IMR-90 (cell line): ENCODE data around the gene FOXR1. TPM values are rescaled to one million over a fixed set of nuclear protein-coding genes. Genes with fewer than 3 reads are reported as not detected.

Source experiments
- ATAC-seq: fragments of 200-7000 bp; cut with Tn5 transposase; 2 replicates; pipeline ENCODE4 v1.9.1; 2020; ENCODE audit warnings: low read depth, mild to moderate bottlenecking, moderate library complexity
- BruUV-seq: library from RNA; stranded (reverse); fragments of 400-500 nt; replicated peaks from 2 replicates; lab custom pipeline; 2021; lab: Mats Ljungman, UMichigan
- CTCF ChIA-PET: fragments of 300-600 bp; formaldehyde crosslinking; extraction: SDS; loops from one replicate; lab custom pipeline; 2021; ENCODE audit warnings: antibody characterized with exemption; lab: Yijun Ruan, JAX
- POLR2A ChIA-PET: fragments of 300-600 bp; sonication (Branson Sonifier 250); formaldehyde crosslinking; loops from one replicate; lab custom pipeline; 2022; ENCODE audit warnings: antibody characterized with exemption; ENCODE audit not compliant: unreplicated experiment; lab: Charles Lee
- DNase-seq: peaks from one replicate; pipeline ENCODE4 v3.0.0; 2013
- H2AFZ ChIP-seq: replicated peaks from 2 replicates; pipeline ENCODE3; 2013; ENCODE audit warnings: low read length, mild to moderate bottlenecking; ENCODE audit not compliant: poor library complexity
- H2AK5ac ChIP-seq: 2 replicates; pipeline ENCODE4 v1.6.1; 2013; ENCODE audit warnings: low read depth, low read length, inconsistent platforms
- H2AK9ac ChIP-seq: replicated peaks from 2 replicates; pipeline ENCODE3; 2013; ENCODE audit warnings: mild to moderate bottlenecking, low read depth, low read length, moderate library complexity; ENCODE audit not compliant: poor library complexity
- H2BK120ac ChIP-seq: 2 replicates; pipeline ENCODE4 v1.6.1; 2013; ENCODE audit warnings: low read depth, low read length, inconsistent platforms
- H2BK15ac ChIP-seq: 3 replicates; pipeline ENCODE4 v1.6.1; 2013; ENCODE audit warnings: low read depth, low read length, inconsistent platforms
- H2BK20ac ChIP-seq: 2 replicates; pipeline ENCODE4 v1.6.1; 2013; ENCODE audit warnings: low read depth, mild to moderate bottlenecking, inconsistent platforms, low read length, moderate library complexity
- H2BK5ac ChIP-seq: 2 replicates; pipeline ENCODE4 v1.6.1; 2013; ENCODE audit warnings: mild to moderate bottlenecking, low read depth, low read length, inconsistent platforms; ENCODE audit not compliant: poor library complexity, severe bottlenecking
- H3K14ac ChIP-seq: replicated peaks from 2 replicates; pipeline ENCODE4 v1.6.1; 2013; ENCODE audit warnings: low read depth, low read length, inconsistent platforms
- H3K18ac ChIP-seq: 2 replicates; pipeline ENCODE4 v1.6.1; 2013; ENCODE audit warnings: low read depth, low read length, control low read depth
- H3K23ac ChIP-seq: 2 replicates; pipeline ENCODE4 v1.6.1; 2013; ENCODE audit warnings: low read depth, low read length, inconsistent platforms
- H3K27ac ChIP-seq: 2 replicates; pipeline ENCODE4 v1.5.1; 2013; ENCODE audit warnings: mild to moderate bottlenecking, control low read depth, low read length; ENCODE audit not compliant: insufficient read depth
- H3K27me3 ChIP-seq: 2 replicates; pipeline ENCODE4 v1.6.1; 2013; ENCODE audit warnings: low read length; ENCODE audit not compliant: control insufficient read depth, insufficient read depth
- H3K36me3 ChIP-seq: 2 replicates; pipeline ENCODE4 v1.6.1; 2013; ENCODE audit warnings: low read length, mixed read lengths; ENCODE audit not compliant: control insufficient read depth, insufficient read depth
- H3K4ac ChIP-seq: 2 replicates; pipeline ENCODE4 v1.6.1; 2013; ENCODE audit warnings: low read depth, low read length, inconsistent platforms
- H3K4me1 ChIP-seq: 2 replicates; pipeline ENCODE4 v1.6.1; 2013; ENCODE audit warnings: low read length, mixed read lengths; ENCODE audit not compliant: control insufficient read depth, insufficient read depth
- H3K4me2 ChIP-seq: 2 replicates; pipeline ENCODE4 v1.6.1; 2013; ENCODE audit warnings: low read depth, mild to moderate bottlenecking, control low read depth, low read length, moderate library complexity
- H3K4me3 ChIP-seq: 2 replicates; pipeline ENCODE4 v1.5.1; 2013; ENCODE audit warnings: low read depth, mild to moderate bottlenecking, control low read depth, low read length, moderate library complexity; ENCODE audit not compliant: insufficient read depth
- H3K56ac ChIP-seq: 2 replicates; pipeline ENCODE4 v1.6.1; 2013; ENCODE audit warnings: low read length, inconsistent platforms; ENCODE audit not compliant: insufficient read depth; ENCODE audit errors: extremely low read depth
- H3K79me1 ChIP-seq, 2 experiments: 2 replicates each; pipeline ENCODE4 v1.6.1; 2013; ENCODE audit warnings: low read length in 2 of 2, inconsistent platforms in 1 of 2, low read depth in 1 of 2
- H3K9ac ChIP-seq: 2 replicates; pipeline ENCODE4 v1.6.1; 2013; ENCODE audit warnings: low read depth, low read length, control low read depth
- H3K9me1 ChIP-seq: 2 replicates; pipeline ENCODE4 v1.6.1; 2013; ENCODE audit warnings: low read length, inconsistent platforms; ENCODE audit not compliant: insufficient read depth
- H3K9me3 ChIP-seq: 2 replicates; pipeline ENCODE4 v1.6.1; 2013; ENCODE audit warnings: low read length; ENCODE audit not compliant: control insufficient read depth, insufficient read depth
- H4K20me1 ChIP-seq: 2 replicates; pipeline ENCODE4 v1.6.1; 2013; ENCODE audit warnings: low read length, inconsistent platforms; ENCODE audit not compliant: insufficient read depth
- H4K5ac ChIP-seq: 2 replicates; pipeline ENCODE4 v1.6.1; 2013; ENCODE audit warnings: mild to moderate bottlenecking, low read depth, low read length, control low read depth
- H4K8ac ChIP-seq, 2 experiments: 2 replicates each; pipeline ENCODE4 v1.6.1; 2013; ENCODE audit warnings: low read depth in 2 of 2, low read length in 2 of 2, control low read depth in 1 of 2, inconsistent platforms in 1 of 2
- H4K91ac ChIP-seq: 2 replicates; pipeline ENCODE4 v1.6.1; 2013; ENCODE audit warnings: low read depth, low read length, inconsistent platforms; ENCODE audit not compliant: insufficient read depth
- BHLHE40 ChIP-seq: fragments of 150-350 bp; IDR thresholded peaks from 2 replicates; pipeline ENCODE4 v1.6.1; 2016; ENCODE audit warnings: mild to moderate bottlenecking, low read depth, low read length
- CHD1 ChIP-seq: IDR thresholded peaks from 2 replicates; pipeline ENCODE4 v1.6.1; 2012; ENCODE audit warnings: low read depth, low read length, improper control_type of control experiment
- NFE2L2 ChIP-seq: fragments of 150-350 bp; IDR thresholded peaks from 2 replicates; pipeline ENCODE4 v1.6.1; 2016; ENCODE audit warnings: low read depth, mild to moderate bottlenecking, low read length
- USF2 ChIP-seq: fragments of 150-350 bp; IDR thresholded peaks from 2 replicates; pipeline ENCODE4 v1.6.1; 2017; ENCODE audit warnings: mild to moderate bottlenecking, antibody characterized with exemption, low read length, low read depth
- WGBS, 2 experiments: methylation state at CpG; one replicate each; pipeline versions ENCODE4 v1.1.5 to v1.1.7; 2013; ENCODE audit warnings: missing lambda C conversion rate in 2 of 2; ENCODE audit not compliant: insufficient read length in 1 of 2; ENCODE audit errors: extremely low coverage in 2 of 2; 5-methylcytosine and 5-hydroxymethylcytosine counted together
- dilution Hi-C: fragments of 300-500 bp; cut with HindIII; formaldehyde crosslinking; loops from one replicate; pipeline ENCODE4 v1.14.3; 2018; ENCODE audit warnings: low sequenced_read_pairs; ENCODE audit not compliant: unreplicated experiment
- in situ Hi-C: fragments of 300-500 bp; cut with MboI; formaldehyde crosslinking; loops from 3 replicates; pipeline ENCODE4 v1.14.3; 2019; ENCODE audit warnings: low sequenced_read_pairs, inconsistent platforms, mixed read lengths
- intact Hi-C: fragments of 100-400 bp; cut with micrococcal nuclease; formaldehyde crosslinking; loops from 2 replicates; pipeline ENCODE4 v1.10.0; 2022
- polyA plus RNA-seq, 3 experiments: library from polyadenylated mRNA; depleted of rRNA; stranded (reverse); fragments of >200 nt; gene quantifications; 2 replicates each; pipeline ENCODE4 v1.2.3, GENCODE V29; 2012; ENCODE audit warnings: low replicate concordance in 1 of 3
- total RNA-seq: library from RNA; depleted of rRNA; stranded (reverse); fragments of >200 nt; gene quantifications from 2 replicates; pipeline ENCODE4 v1.2.3, GENCODE V29; 2012

Gene FOXR1
- total and polyA plus RNA-seq, 2 of the 4 experiments (the other 2 are of a cell fraction), result not detected

GRCh38 chr11:118939404-118939915 lies 32.1 kb upstream of the FOXR1 start (continued):
- no peak for TF ChIP-seq NFE2L2
- TF ChIP-seq CHD1, result no peak

- H4K8ac ChIP-seq, result peak overlapping the region; percentile 52 to 63; a peak in 1 of 4 replicates
- no peak overlapping the region for H3K27ac ChIP-seq
- peak; percentile 34; the same call in 1 of the 2 replicates for TF ChIP-seq USF2
- no peak for TF ChIP-seq BHLHE40
- no TSS peak for BruUV-seq
- no peak overlapping the region for H2BK5ac ChIP-seq
- ChIA-PET POLR2A (no interaction called here), CTCF (no interaction called here)
- no peak overlapping the region for H2BK15ac ChIP-seq
- H3K36me3 ChIP-seq, result no peaks in the 10 kb centered on the region
- no peaks in the 10 kb centered on the region for H3K9me3 ChIP-seq
- H3K4me2 ChIP-seq, result no peak overlapping the region
- H3K79me1 ChIP-seq, result no peaks in the 10 kb centered on the region
- no peak overlapping the region for H3K56ac ChIP-seq
- peak; percentile 70 for ATAC-seq
- WGBS, 2 experiments, result no CpG with 5 or more reads among the region's 13 CpGs
- no peak overlapping the region for H3K23ac ChIP-seq
- peak overlapping the region; percentile 49; the same call in 1 of the 2 replicates for H4K91ac ChIP-seq
- peaks cover 2% of the 10 kb centered on the region for H3K27me3 ChIP-seq
- peak overlapping the region; percentile 78 for H2AFZ ChIP-seq
- H2AK9ac ChIP-seq, result no peak overlapping the region
- no peak for DNase-seq
- intact Hi-C loops (no loop called here), in situ Hi-C loops (loop anchor here (5.0 kb wide), 1 partner anchor 38 kb away; no protein-coding TSS in a partner anchor), dilution Hi-C loops (no loop called here)
- H3K4me1 ChIP-seq, result peaks cover 4% of the 10 kb centered on the region; the same call in 1 of the 2 replicates
- H3K4me3 ChIP-seq, result no peak overlapping the region
- peak overlapping the region; percentile 5; the same call in 1 of the 2 replicates for H2BK120ac ChIP-seq
- H3K14ac ChIP-seq, result peak overlapping the region; percentile 68; the same call in 1 of the 2 replicates
- no peak overlapping the region for H3K18ac ChIP-seq
- no peak overlapping the region for H2BK20ac ChIP-seq
- H2AK5ac ChIP-seq, result peak overlapping the region; percentile 24; the same call in 1 of the 2 replicates
- peaks cover 4% of the 10 kb centered on the region; the same call in 1 of the 2 replicates for H4K20me1 ChIP-seq
- H3K9ac ChIP-seq, result no peak overlapping the region
- peak overlapping the region; percentile 22; the same call in 1 of the 2 replicates for H3K4ac ChIP-seq
- no peak overlapping the region for H4K5ac ChIP-seq
- H3K9me1 ChIP-seq, result peaks cover 7% of the 10 kb centered on the region
Measured at GRCh38 chr11:118939953-118940598, 31.5 kb upstream of the FOXR1 start.
